Measurements from ENCODE around the gene CAMSAP2. TPM values are rescaled to one million over a fixed set of nuclear protein-coding genes. Genes with fewer than 3 reads are reported as not detected.

The CAMSAP2 gene
- total and polyA plus RNA-seq, 10 of the 15 experiments (the other 5 are each of a cell fraction or from before 2014, with no cell fraction given), result 3.9 to 19.8 (median 8.0) TPM

GRCh38 chr1:200802865-200803512 lies 64.3 kb downstream of the CAMSAP2 start:
- Histone ChIP-seq H3K27me3 (replicated peaks in 1 of 2; ENCODE audit: control insufficient read depth in 2 of 2, insufficient read depth in 2 of 2, low read length in 1 of 2) (no peaks in the 10 kb centered on the region), H3K4me2 (ENCODE audit: control insufficient read depth, insufficient read depth) (no peak overlapping the region), H3K79me2 (ENCODE audit: control insufficient read depth, insufficient read depth, low read length) (peaks cover 6% of the 10 kb centered on the region), H3K36me3 (ENCODE audit: control insufficient read depth in 2 of 2, insufficient read depth in 2 of 2, low read length in 1 of 2) (no peaks in the 10 kb centered on the region), H2AFZ (ENCODE audit: control insufficient read depth, low read depth, low read length) (no peak overlapping the region), H4K20me1 (ENCODE audit: control insufficient read depth, insufficient read depth) (no peaks in the 10 kb centered on the region), H3K4me1 (ENCODE audit: control insufficient read depth, insufficient read depth, low read length) (no peaks in the 10 kb centered on the region), H3K4me3 (no peak overlapping the region), H3K27ac (ENCODE audit: control insufficient read depth, insufficient read depth) (no peak overlapping the region), H3K9me3 (replicated peaks; ENCODE audit: control insufficient read depth, insufficient read depth, low read length) (no peaks in the 10 kb centered on the region), H3K9ac (ENCODE audit: control insufficient read depth, insufficient read depth, low read length) (no peak overlapping the region)
- ChIA-PET CTCF (interaction anchor here (0.6 to 6.0 kb wide), 39 partner anchors 8 to 632 kb away, joined by 3 to 280 read pairs (median 4); partner anchors contain the start of genes DDX59 and KIF14), POLR2A (interaction anchor here (1.6 kb wide), 1 partner anchor 181 kb away, joined by 10 read pairs; no protein-coding TSS in a partner anchor), SMC1A (ENCODE audit: uncharacterized antibody, unreplicated experiment) (interaction anchor here (0.7 to 6.0 kb wide), 33 partner anchors 11 to 267 kb away, joined by 3 to 195 read pairs (median 4); partner anchors contain the start of genes DDX59 and KIF14), RAD21 (ENCODE audit: unreplicated experiment) (interaction anchor here (0.6 to 6.0 kb wide), 22 partner anchors 10 to 316 kb away, joined by 3 to 179 read pairs (median 4); partner anchors contain the start of genes DDX59 and KIF14)
- WGBS (ENCODE audit: insufficient coverage, insufficient replicate concordance, low lambda C conversion rate, missing lambda C conversion rate), result 19% methylated on average over 2 of the region's 2 CpGs
- in situ Hi-C loops (cut with MboI) (loop anchor here (5.0 kb wide), 1 partner anchor 181 kb away; the partner anchor contains the start of gene KIF14), intact Hi-C loops (cut with micrococcal nuclease; ENCODE audit: unreplicated experiment) (loop anchor here (1.0 to 5.0 kb wide), 4 partner anchors 60 to 244 kb away; no protein-coding TSS in a partner anchor)
- peak; percentile 98 for ATAC-seq
- TF ChIP-seq RAD21 (IDR thresholded peaks at IDR 0.05; ENCODE audit: insufficient read depth, low read depth, low read length), result peak; percentile 99
- 0 out of 2 replicates have a peak, but pooled peaks have one; percentile 55 for TF ChIP-seq RB1 (IDR thresholded peaks at IDR 0.05; ENCODE audit: borderline replicate concordance)
- TF ChIP-seq IKZF2 (IDR thresholded peaks at IDR 0.05), result peak in 1 of 2 experiments; percentile 54; a peak in 3 of 4 replicates
- peak; percentile 80; the same call in 1 of the 2 replicates for TF ChIP-seq SMARCA5 (IDR thresholded peaks at IDR 0.05)
- TF ChIP-seq, protein P1, sequence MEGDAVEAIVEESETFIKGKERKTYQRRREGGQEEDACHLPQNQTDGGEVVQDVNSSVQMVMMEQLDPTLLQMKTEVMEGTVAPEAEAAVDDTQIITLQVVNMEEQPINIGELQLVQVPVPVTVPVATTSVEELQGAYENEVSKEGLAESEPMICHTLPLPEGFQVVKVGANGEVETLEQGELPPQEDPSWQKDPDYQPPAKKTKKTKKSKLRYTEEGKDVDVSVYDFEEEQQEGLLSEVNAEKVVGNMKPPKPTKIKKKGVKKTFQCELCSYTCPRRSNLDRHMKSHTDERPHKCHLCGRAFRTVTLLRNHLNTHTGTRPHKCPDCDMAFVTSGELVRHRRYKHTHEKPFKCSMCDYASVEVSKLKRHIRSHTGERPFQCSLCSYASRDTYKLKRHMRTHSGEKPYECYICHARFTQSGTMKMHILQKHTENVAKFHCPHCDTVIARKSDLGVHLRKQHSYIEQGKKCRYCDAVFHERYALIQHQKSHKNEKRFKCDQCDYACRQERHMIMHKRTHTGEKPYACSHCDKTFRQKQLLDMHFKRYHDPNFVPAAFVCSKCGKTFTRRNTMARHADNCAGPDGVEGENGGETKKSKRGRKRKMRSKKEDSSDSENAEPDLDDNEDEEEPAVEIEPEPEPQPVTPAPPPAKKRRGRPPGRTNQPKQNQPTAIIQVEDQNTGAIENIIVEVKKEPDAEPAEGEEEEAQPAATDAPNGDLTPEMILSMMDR (IDR thresholded peaks at IDR 0.05 in 2 of 3, conservative IDR thresholded peaks at IDR 0.05 in 1 of 3; ENCODE audit: control insufficient read depth in 2 of 3, extremely low read depth in 1 of 3, insufficient read depth in 1 of 3, low read depth in 3 of 3, low read length in 3 of 3), result peak; percentile 86 to 92 (median 92)
- no peak for TF ChIP-seq MXI1 (IDR thresholded peaks at IDR 0.05; ENCODE audit: low read depth, low read length)
- TF ChIP-seq SMC3 (IDR thresholded peaks at IDR 0.05; ENCODE audit: borderline replicate concordance, low read length), result peak; percentile 97
- TF ChIP-seq POU2F2 (IDR thresholded peaks at IDR 0.05; ENCODE audit: borderline replicate concordance, low read depth, low read length), result peak; percentile 60; the same call in 1 of the 3 replicates
- TF ChIP-seq, protein P2, sequence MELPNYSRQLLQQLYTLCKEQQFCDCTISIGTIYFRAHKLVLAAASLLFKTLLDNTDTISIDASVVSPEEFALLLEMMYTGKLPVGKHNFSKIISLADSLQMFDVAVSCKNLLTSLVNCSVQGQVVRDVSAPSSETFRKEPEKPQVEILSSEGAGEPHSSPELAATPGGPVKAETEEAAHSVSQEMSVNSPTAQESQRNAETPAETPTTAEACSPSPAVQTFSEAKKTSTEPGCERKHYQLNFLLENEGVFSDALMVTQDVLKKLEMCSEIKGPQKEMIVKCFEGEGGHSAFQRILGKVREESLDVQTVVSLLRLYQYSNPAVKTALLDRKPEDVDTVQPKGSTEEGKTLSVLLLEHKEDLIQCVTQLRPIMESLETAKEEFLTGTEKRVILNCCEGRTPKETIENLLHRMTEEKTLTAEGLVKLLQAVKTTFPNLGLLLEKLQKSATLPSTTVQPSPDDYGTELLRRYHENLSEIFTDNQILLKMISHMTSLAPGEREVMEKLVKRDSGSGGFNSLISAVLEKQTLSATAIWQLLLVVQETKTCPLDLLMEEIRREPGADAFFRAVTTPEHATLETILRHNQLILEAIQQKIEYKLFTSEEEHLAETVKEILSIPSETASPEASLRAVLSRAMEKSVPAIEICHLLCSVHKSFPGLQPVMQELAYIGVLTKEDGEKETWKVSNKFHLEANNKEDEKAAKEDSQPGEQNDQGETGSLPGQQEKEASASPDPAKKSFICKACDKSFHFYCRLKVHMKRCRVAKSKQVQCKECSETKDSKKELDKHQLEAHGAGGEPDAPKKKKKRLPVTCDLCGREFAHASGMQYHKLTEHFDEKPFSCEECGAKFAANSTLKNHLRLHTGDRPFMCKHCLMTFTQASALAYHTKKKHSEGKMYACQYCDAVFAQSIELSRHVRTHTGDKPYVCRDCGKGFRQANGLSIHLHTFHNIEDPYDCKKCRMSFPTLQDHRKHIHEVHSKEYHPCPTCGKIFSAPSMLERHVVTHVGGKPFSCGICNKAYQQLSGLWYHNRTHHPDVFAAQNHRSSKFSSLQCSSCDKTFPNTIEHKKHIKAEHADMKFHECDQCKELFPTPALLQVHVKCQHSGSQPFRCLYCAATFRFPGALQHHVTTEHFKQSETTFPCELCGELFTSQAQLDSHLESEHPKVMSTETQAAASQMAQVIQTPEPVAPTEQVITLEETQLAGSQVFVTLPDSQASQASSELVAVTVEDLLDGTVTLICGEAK (IDR thresholded peaks at IDR 0.05; ENCODE audit: borderline replicate concordance), result no peak
- peak; percentile 81 for TF ChIP-seq YY1 (IDR thresholded peaks at IDR 0.05; ENCODE audit: low read depth, low read length)
- TF ChIP-seq TCF3 (IDR thresholded peaks at IDR 0.05; ENCODE audit: borderline replicate concordance, insufficient read depth, low read depth, low read length), result 0 out of 2 replicates have a peak, but pooled peaks have one; percentile 17
- TF ChIP-seq, protein P3, sequence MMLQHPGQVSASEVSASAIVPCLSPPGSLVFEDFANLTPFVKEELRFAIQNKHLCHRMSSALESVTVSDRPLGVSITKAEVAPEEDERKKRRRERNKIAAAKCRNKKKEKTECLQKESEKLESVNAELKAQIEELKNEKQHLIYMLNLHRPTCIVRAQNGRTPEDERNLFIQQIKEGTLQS (IDR thresholded peaks at IDR 0.05; ENCODE audit: borderline replicate concordance, extremely low read depth, low read depth, low read length), result no peak
- TF ChIP-seq PAX5 (IDR thresholded peaks at IDR 0.05; ENCODE audit: borderline replicate concordance, low read depth, low read length), result 0 out of 2 replicates have a peak, but pooled peaks have one; percentile 14
- peak; percentile 73 for TF ChIP-seq EED (IDR thresholded peaks at IDR 0.05; ENCODE audit: low read depth)
- FAIRE-seq, result peak; percentile 88
- BruUV-seq (replicated peaks), result no TSS peak
- DNase-seq (ENCODE audit: low read depth, low spot score), result peak; percentile 61

All from GM12878 (cell line).